RWPE2 (cell line): ENCODE results near the gene TFPT.

Experiments
- ATAC-seq: fragments of 200-7000 bp; cut with Tn5 transposase; 3 replicates; pipeline ENCODE4 v1.9.1; 2021; ENCODE audit warnings: low read depth
- DNase-seq: peaks from one replicate; pipeline ENCODE4 v3.0.0-alpha.2; 2020; ENCODE audit warnings: low spot score
- H3K27ac ChIP-seq: fragments of 450-650 bp; 2 replicates; pipeline ENCODE4 v1.5.1; 2017; ENCODE audit warnings: mild to moderate bottlenecking; ENCODE audit not compliant: poor library complexity, severe bottlenecking
- H3K27me3 ChIP-seq: fragments of 250-450 bp; sonication (Bioruptor Pico); 2 replicates; pipeline ENCODE4 v1.5.1; 2021; ENCODE audit warnings: mild to moderate bottlenecking, moderate library complexity; ENCODE audit not compliant: insufficient read depth, poor library complexity, severe bottlenecking
- H3K36me3 ChIP-seq: fragments of 250-450 bp; sonication (Bioruptor Pico); 2 replicates; pipeline ENCODE4 v1.5.1; 2020; ENCODE audit warnings: low read depth, mild to moderate bottlenecking, moderate library complexity
- H3K4me1 ChIP-seq: fragments of 250-450 bp; sonication (Bioruptor Pico); 2 replicates; pipeline ENCODE4 v1.5.1; 2021; ENCODE audit warnings: mild to moderate bottlenecking, moderate library complexity; ENCODE audit not compliant: insufficient read depth, poor library complexity, severe bottlenecking
- H3K4me3 ChIP-seq: fragments of 250-450 bp; sonication (Bioruptor Pico); 2 replicates; pipeline ENCODE4 v1.5.1; 2021; ENCODE audit warnings: mild to moderate bottlenecking, moderate library complexity; ENCODE audit not compliant: severe bottlenecking
- H3K9me3 ChIP-seq: fragments of 250-450 bp; sonication (Bioruptor Pico); 2 replicates; pipeline ENCODE4 v1.5.1; 2021; ENCODE audit warnings: mild to moderate bottlenecking, moderate library complexity; ENCODE audit not compliant: severe bottlenecking
- TF ChIP-seq, protein P1 (sequence below): fragments of 450-650 bp; IDR thresholded peaks from one replicate; pipeline ENCODE4 v1.5.1; 2017; ENCODE audit warnings: mild to moderate bottlenecking, moderate library complexity; ENCODE audit not compliant: poor library complexity, severe bottlenecking

Gene TFPT

DNA sequence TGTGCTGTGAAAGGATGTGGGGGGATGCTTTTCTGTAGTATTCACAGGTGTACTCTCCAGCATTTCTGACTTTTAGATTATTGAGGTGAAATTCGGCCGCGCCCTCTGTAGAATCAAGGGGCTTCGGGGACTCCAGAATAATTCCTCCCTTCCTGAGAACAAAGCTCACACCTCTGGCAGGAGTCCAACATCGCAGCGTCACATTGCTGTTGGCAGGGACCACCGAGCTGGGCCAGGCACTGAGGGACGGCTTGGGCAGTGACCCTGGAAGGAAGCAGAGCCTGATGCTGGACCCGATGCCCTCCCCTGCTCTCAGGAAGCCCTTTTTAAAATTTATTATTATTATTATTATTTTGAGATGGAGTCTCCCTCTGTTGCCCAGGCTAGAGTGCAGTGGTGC, 40.6 kb downstream of the TFPT start:
- no peaks in the 10 kb centered on the region for H3K36me3 ChIP-seq
- TF ChIP-seq, protein P1, sequence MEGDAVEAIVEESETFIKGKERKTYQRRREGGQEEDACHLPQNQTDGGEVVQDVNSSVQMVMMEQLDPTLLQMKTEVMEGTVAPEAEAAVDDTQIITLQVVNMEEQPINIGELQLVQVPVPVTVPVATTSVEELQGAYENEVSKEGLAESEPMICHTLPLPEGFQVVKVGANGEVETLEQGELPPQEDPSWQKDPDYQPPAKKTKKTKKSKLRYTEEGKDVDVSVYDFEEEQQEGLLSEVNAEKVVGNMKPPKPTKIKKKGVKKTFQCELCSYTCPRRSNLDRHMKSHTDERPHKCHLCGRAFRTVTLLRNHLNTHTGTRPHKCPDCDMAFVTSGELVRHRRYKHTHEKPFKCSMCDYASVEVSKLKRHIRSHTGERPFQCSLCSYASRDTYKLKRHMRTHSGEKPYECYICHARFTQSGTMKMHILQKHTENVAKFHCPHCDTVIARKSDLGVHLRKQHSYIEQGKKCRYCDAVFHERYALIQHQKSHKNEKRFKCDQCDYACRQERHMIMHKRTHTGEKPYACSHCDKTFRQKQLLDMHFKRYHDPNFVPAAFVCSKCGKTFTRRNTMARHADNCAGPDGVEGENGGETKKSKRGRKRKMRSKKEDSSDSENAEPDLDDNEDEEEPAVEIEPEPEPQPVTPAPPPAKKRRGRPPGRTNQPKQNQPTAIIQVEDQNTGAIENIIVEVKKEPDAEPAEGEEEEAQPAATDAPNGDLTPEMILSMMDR: no peak
- no peaks in the 10 kb centered on the region for H3K4me1 ChIP-seq
- no peak overlapping the region for H3K4me3 ChIP-seq
- ATAC-seq: no peak
- DNase-seq: no peak
- no peaks in the 10 kb centered on the region for H3K27me3 ChIP-seq
- H3K9me3 ChIP-seq: no peaks in the 10 kb centered on the region
- H3K27ac ChIP-seq: no peak overlapping the region

DNA sequence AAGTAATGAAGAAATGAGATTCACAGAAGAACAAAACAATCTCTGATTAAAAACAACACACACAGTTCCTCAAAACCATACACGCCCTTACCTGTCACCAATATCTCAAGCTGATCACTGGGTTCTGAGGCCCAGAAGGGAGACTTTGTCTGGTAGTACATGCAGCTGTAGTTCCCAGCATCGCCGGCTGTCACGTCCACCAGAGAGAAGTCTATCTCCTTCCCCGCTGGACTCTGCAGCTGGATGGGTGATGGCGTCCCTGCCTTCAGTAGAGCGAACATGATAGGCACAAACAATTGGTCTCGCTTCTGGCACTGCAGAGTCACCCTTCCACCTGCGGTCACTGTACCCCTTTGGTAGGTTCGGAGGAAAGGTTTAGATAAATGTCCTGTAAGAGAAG, 41.6 kb downstream of the TFPT start:
- H3K4me1 ChIP-seq: no peaks in the 10 kb centered on the region
- TF ChIP-seq, protein P1: no peak
- H3K9me3 ChIP-seq: no peaks in the 10 kb centered on the region
- no peaks in the 10 kb centered on the region for H3K27me3 ChIP-seq
- no peak overlapping the region for H3K27ac ChIP-seq
- DNase-seq (no peak), ATAC-seq (no peak)
- no peaks in the 10 kb centered on the region for H3K36me3 ChIP-seq
- H3K4me3 ChIP-seq: no peak overlapping the region

DNA sequence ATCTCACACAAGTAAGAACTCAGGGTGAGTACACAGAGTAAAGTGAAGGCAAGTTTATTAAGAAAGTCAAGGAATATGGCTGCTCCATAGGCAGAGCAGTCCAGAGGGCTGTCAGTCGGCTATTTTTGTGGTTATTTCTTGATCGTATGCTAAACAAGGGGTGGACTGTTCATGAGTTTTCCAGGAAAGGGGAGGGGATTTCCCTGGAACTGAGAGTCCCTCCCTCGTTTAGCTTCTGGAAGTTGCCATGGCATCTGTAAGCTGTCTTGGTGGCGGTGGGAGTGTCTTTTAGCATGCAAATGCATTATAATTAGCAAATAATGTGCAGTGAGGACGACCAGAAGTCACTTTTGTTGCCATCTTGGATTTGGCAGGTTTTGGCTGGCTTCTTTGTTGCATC, 46.0 kb downstream of the TFPT start:
- Histone ChIP-seq H3K27ac (no peak overlapping the region), H3K36me3 (no peaks in the 10 kb centered on the region), H3K4me1 (no peaks in the 10 kb centered on the region), H3K9me3 (no peaks in the 10 kb centered on the region), H3K4me3 (no peak overlapping the region), H3K27me3 (no peaks in the 10 kb centered on the region)
- ATAC-seq (no peak), DNase-seq (no peak)
- TF ChIP-seq, protein P1: no peak

DNA sequence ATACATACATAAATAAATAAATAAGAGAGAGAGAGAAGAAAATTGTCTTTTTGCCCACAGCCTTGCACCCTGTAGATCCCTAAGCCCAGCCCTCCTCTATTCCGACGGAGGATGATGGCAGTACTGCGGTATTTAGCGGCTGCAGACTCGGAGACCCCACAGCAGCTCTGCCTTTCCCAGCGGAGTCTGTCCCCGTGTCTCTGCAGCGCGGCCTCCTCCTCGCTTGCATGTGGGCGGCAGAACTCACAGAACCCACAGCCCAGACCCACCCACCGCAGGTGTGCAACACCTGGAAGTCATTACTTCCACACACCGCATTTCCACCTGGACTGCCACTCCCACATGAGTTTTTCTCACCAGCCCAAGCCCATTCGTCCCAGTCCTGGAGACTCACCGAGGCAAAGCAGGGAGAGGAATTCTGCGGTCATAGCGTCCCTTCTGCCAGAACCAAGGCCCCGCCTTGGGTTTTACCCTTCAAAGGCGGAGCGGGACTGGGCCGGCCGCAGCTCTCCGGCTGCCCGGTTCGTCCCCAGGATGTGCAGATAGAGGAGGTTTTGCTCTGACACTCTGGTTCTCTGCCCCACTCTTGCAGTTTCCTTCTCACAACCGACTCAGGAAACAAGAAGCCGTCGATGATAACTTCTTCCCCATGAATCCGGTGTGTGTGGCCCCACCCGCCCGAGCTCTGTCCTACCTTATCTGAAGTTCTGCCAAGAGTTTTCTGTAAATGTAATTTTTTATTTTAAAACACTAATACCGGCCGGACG, 51.9 kb downstream of the TFPT start, which contains the start of gene VSTM1:
TSS of gene VSTM1 (minus strand) at position 548 of the 767 bp plus-strand sequence. CDS start at position 428, 120 bp downstream.
- H3K27ac ChIP-seq: no peak within 1 kb of the TSS

More for the DNA sequence above, 51.9 kb downstream of the TFPT start, which contains the start of gene VSTM1:
- TF ChIP-seq, protein P1: no peak
- no peaks in the 10 kb centered on the region for H3K36me3 ChIP-seq
- H3K9me3 ChIP-seq: no peaks in the 10 kb centered on the region
- no peak within 1 kb of the TSS for H3K4me3 ChIP-seq
- ATAC-seq: no peak
- no peak for DNase-seq
- H3K27me3 ChIP-seq: no peaks in the 10 kb centered on the region
- no peaks in the 10 kb centered on the region for H3K4me1 ChIP-seq
